CD4-positive, alpha-beta T cell treated with Interleukin-12 subunit alpha and Interleukin-12 subunit beta, for 1 hour (primary cell): ENCODE data around the gene ZNF2.

Experiments
- DNase-seq: peaks from one replicate; pipeline ENCODE4 v3.0.0-alpha.2; 2020

Gene ZNF2

DNA sequence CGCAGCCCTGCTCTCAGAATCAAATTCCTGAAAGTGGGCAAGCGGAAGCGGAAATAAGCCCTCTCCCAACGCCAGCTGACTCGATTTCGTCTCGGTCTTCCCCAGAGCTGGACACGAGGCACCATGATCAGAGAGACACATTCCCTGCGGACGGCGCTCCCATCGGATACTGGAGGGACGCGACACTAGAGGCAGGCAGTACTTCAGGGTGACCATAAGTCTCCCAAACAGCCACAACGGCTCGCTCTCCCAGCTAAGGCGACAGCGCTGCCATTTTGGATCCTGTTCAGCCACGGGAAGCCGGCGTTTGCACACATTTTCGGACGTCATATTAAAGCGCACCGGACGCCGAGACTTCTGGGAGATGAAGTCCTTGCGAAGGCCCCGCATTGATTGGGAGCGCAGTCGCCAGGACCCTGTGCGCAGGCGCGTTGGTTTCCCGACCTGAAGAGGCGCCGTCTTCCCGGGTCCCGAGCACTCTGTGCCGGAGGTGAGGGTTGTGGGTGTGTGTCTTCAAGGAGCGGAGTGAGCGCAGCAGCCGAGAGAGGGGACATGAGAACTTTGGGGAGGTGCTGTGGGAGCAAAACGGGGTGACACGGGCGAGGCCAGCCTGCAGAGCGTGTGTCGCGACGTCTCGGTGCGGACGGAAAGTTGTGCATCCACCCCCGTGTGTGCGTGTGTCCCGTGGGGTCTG lies at the start of gene ZNF2:
TSS of gene ZNF2 (plus strand) at position 439 of the 694 bp plus-strand sequence. CDS start 10,418 bp downstream, outside the sequence.
- peak; percentile 96 for DNase-seq

DNA sequence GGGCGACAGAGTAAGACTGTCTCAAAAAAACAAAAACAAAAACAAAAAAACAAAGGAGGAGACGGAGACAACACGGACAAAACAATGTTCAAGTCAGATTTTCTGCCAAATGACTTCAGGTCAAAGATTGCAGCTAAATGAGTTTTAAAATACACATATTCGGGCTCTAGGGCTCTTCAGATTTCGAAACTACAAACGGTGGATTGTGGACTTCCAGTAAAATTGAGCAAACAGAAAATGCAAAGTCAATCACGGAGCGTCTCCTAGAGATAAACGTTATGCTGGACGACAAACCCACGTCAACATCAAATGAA lies 44.6 kb upstream of the ZNF2 start:
- DNase-seq, result no peak

DNA sequence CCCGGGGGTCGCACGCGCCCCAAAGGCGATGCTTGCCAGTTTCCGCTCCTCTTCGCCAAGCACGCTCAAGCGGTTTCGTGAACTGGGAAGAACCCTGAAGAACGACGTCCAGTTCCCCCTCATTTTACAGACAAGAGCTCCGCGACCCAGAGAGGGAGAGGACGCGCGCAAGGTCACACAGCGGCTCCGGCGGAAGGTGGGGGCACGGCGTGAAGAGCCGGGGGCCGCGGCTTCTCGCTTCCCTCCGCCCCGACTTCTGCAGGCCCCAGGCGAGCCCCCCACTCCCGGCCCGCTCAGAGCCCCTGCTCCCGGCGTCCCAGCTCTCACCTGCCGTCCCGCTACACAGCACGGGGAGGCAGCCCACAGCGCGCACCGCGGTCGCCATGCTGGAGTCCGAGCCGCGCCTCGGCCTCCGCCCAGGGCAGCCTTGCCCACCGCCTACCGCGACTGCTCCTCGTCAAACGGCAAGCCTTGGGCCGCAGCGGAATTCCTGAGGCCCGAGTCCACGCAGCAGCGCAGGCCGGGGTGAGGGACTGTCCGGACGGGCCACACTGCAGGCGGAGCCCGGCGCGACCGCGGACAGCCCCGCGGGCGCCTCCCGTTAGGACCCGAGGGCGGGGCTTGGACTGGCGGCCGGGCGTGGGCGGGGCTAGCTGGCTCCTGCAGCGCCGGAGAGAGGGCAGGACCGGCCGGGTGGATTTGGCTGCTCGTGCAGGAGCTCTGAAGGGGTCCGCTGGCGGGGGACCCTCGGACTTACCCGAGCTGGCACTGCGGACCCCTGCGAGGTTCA lies 44.0 kb upstream of the ZNF2 start, which contains the start of gene MRPS5:
TSS of gene MRPS5 (minus strand) at position 402 of the 790 bp plus-strand sequence. CDS start at position 385, 17 bp downstream.
- DNase-seq, result peak; percentile 84

DNA sequence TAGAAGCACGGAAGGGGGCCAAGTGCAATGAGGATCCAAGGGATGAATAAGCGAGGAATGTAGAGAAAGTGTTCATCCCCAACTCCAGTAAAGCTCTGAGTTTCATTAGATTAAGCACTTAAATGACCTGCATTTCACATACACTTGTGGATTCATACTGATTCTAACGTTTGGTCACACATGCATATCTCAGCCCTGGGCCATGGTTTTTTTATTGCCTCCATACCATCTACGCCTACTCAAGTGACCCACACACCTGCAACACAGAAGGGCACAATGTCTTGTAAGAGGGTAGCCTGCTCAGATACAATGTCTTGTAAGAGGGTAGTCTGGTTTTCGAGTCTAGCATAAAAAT lies 43.4 kb upstream of the ZNF2 start:
- DNase-seq, result no peak

DNA sequence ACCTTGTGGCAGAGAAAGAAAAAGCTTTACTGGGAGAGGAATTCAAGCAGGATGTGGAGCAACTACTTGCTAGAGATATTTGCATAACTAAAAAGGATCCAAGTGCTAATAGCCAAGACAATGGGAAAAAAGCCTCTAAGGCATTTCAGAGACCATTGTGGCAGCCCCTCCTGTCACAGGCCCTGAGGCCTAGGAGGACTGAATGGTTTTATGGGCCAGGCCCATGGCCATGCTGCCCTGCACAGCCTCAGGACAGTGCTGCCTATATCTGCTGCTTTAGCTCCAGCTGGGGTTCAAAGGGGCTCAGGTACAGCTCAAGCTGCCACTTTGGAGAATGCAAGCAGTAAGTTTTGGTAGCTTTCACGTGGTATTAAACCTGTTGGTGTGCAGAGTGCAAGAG lies 26.9 kb upstream of the ZNF2 start:
- no peak for DNase-seq

DNA sequence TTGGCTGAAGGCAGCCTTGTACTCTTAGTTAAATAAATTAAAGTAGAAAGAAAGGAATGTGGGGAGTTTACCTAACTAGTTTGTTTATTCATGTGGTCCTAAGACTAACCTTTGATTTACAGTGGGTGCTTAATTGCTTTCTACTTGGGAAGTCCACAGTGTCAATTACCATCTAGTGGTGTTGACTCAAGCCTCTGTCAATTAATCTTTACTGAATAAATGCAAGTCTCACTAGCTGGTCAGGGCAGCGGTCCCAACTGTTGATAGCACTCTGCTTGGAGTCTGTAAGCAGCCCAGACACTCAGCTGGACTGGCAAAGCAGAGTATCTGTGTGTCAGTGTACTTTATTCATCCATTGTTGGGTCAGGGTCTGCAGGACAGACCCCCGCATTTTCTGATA lies 21.8 kb upstream of the ZNF2 start:
- no peak for DNase-seq

DNA sequence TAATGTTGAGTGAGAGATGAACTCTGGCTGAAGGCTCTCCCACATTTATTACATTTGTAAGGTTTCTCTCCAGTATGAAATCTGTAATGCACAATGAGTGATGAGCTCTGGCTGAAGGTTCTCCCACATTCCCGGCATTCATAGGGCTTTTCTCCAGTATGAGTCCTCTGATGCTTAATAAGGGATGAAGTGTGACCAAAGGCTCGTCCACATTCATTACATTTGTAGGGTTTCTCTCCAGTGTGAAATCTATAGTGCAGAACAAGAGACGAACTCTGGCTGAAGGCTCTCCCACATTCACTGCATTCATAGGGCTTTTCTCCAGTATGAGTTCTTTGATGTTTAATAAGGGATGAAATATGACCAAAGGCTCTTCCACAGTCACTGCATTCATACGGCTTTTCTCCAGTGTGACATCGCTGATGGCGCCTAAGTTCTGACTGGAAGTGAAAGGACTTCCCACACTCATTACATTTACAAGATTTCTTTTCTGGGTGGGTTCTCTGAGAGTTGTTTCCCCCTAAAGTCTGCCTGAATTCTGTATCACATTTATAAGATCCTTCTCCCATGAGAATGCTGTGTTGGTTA lies 16.1 kb upstream of the ZNF2 start:
- DNase-seq, result no peak

DNA sequence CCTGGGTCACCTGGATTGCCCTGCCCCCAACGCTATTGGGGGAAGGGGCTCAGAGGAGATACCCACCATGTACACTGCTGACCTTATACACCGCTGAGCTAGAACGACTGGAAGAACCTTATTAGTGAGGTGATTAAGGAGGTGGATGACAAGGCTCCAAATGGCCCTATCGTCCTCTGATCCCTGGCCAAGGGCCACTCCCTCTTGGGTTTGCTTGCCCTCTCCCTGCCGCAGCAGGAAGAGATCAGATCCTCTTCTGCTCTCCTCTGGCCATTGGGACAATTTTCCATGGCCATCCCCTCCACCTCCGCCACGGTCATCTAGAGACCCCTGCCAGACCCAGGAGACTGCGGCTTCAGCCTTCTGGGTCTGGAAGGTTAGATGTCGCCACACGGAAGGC lies 7.2 kb upstream of the ZNF2 start:
- no peak for DNase-seq

DNA sequence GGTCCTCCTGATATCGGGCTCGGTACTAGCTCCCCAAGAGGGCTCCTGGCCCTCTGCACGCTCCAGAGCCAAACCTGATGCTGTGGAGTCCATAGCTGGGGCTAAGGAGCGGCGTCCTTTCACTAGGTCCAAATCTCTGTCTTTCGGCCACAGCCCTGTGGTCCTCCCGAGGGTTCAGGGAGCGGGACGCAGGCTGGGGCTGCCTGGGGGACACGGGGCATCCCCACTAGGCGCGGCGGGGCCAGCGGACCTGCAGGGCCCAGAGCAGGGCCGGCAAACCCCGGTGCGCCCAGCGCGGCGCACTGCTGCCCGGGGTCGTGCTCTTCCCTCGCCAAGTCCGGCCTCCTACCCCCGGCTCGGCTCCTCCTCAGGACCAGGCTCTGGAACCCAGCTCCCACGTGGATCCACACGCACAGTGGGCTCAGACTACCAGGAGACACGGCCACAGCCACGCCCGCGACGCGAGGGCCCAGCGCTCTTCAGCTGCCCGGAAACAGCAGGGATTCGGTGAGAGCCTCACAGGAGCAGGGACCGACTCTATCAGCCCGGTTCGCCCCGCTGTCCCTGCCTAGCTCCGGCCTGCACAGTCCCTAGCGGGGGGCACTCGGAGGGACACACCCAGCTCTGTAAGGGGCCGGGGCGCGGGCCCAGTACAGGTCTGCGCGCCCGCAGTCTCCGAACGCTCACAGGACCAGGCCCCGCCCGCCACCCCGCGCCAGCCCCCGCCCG lies 6.6 kb upstream of the ZNF2 start:
- no peak for DNase-seq

DNA sequence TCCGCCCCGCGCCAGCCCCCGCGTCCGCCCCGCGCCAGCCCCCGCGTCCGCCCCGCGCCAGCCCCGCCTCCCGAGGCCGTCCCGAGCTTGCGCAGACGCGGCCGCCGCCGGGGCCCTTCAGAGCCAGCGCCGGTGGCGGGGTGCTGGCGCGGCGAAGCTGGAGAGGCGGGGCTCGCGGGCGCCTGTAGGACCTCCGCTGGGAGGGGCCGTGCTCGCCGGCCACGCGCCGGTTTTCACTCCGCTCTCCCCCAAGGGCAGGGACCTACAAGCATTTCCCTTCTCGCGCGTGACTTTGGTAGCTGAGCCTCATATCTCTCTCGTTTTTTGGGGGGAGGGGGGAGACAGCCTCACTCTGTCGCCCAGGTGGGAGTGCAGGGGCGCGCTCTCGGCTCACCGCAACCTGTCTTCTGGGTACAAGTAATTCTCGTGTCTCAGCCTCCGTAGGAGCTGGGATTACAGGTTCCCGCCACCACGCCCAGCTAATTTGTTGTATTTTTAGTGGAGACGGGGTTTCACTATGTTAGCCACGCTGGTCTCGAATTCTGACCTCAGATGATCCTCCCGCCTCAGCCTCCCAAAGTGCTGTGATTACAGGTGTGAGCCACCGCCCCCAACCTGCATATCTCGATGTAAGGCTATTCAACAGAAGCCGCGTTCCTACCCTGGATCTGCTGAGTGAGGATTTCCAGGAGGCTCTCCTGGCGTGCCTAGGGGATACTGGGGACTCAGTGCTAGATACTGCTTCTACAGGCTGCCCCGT lies 5.7 kb upstream of the ZNF2 start, which contains the start of gene ZNF514:
TSS of gene ZNF514 (minus strand) at position 159 of the 760 bp plus-strand sequence. CDS start 6,595 bp downstream, outside the sequence.
- DNase-seq, result peak; percentile 84

DNA sequence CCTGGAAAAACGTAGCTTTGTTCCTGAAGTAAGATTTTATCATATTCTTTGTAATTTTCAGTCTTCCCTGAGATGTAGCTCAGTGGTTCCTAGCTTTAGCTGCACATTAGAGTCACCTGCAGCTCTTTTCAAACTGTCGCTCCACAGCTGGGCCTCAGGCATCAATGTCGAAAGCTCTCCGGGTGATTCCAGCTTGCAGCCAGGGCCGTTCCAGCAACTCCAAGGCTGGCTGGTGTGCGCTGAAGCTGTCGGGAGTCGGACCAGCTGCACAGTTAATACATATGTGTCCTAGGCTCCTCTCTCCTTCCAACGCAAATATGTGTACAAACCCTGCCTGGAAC lies 609 bp upstream of the ZNF2 start:
- no peak for DNase-seq

DNA sequence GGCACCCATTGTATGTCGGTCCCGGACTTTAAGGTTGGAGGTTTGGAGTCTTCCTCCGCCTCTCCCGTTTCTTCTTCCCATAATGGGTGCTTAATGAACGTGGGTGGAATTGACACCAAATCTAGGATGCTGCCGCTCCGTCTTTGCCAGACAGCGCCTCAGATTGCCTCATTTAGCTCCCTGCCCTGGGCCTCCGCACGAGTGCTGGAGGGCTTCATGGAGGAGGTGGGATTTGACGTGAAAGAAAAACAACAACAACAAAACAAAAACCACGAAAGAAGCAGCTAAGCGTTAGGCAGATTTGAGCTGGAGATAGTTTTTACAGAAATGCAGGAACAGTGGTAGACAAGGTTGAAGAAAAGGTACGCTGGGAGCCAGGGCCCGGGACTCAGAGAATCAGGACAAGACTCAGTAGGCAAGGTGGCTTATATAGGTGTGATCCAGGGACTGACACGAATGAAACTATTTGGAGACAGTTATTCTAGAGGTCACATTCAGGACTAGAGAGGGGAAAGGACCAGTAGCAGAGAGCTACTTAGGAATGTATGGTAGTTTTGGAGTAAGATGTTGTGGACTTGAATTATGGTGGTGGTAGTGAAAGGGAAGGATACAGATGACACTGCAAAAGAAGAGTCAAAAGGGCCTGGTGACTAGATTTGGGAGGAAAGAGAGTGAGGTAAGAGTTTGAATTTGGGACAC lies 605 bp downstream of the ZNF2 start:
- no peak for DNase-seq

DNA sequence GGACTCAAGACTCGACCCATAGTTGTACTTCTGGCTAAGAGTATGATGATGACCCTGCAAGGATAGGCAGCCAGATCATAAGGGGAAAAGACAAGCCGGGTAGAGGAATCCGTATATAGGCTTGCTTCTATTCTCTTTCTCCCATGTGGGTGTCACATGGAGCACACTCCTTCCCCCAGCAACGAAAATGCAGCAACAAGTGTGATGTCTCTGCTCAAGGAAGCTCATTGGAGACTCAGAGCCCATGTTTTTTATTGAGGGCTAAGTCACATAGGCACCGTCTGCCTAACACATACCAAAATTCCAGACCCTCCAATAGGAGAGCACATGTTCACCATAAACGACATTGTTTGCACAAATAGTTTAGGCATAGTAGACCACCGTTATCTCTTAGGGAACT lies 6.3 kb downstream of the ZNF2 start:
- DNase-seq, result no peak

DNA sequence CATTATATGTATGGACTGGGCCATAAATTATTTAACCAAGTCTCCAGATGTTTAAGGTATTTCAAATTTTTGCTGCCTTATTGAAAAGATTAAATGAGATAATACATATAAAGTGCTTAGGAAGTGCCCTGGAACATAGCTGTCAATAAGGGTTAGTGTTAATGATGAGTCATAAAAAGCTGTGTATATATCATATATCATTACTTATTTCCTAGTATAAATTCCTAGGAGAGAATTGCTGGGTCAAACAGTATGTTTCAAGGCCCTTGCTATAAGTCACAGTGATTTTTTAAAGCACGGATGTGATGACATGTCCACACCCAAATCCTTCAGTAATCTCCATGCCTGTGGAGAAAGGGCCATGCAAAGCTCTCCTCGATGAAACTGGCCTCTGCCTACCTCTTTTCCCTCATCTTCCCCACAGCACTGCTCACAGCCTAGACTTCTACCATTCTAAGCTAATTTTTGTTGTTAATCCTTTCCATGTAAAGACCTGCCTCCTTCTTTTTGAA lies 8.5 kb downstream of the ZNF2 start:
- no peak for DNase-seq

DNA sequence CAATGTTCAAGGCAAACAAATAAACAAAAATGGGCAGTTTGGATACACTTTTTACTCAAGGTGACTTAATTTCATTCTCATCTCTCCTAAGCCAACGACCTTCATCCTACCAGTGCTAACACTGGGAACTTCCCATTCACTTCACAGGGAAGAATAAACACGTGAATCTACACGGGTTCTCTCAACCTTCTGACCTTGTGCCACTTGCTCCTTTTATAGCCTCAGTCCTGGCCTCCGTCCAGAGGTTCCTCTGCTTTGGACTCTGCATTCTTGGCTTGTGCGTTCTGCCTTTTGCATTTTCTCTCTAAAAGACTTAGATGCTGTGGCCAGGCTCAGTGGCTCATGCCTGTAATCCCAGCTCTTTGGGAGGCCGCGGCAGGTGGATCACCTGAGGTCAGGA lies 13.8 kb downstream of the ZNF2 start:
- no peak for DNase-seq

DNA sequence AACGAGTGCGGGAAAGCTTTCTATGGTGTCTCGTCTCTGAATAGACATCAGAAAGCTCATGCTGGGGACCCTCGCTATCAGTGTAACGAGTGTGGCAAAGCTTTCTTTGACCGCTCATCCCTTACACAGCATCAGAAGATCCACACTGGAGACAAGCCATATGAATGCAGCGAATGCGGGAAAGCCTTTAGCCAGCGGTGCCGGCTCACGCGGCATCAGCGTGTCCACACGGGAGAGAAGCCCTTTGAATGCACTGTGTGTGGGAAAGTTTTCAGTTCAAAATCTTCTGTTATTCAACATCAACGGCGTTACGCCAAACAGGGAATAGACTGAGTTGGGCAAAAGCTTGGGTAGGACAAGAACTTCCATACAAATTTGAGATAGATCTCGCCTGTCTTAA lies 16.2 kb downstream of the ZNF2 start:
- no peak for DNase-seq

DNA sequence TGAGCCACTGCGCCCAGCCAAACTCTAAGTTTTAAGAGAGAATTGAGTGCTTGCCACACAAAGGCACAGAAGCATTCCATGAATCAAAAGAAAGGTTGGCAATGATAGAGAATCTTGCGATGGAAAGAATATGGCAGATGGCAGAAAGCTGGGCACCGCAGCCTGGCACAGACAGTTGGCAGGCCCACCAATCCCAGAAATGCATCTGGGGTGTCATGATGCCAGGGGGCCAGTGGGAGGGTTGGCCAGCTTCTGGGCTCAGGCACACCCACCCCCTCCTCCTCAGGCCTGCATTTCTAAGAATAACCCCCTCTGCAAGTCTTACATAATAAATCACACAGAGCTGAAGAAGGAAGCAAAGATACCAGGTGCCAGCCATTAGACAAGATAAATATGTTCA lies 19.6 kb downstream of the ZNF2 start:
- no peak for DNase-seq

DNA sequence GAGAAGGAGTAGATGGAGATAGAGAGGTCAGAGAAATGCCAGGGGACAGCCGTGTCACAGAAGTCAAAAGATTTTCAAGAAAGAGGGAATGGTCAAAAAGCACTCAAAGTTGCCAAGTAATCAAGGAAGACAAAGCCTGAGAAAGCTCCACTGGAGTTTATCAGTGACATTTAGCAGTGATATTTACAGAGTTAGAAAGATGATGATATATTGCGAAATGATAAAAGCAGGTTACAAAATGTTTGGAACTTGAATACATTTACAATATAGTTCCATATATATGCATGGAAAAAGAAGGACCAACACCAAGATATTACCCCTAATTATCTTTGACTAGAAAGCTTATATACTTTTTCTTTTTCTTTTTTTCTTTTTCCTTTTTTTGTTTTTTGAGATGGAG lies 20.4 kb downstream of the ZNF2 start:
- no peak for DNase-seq

DNA sequence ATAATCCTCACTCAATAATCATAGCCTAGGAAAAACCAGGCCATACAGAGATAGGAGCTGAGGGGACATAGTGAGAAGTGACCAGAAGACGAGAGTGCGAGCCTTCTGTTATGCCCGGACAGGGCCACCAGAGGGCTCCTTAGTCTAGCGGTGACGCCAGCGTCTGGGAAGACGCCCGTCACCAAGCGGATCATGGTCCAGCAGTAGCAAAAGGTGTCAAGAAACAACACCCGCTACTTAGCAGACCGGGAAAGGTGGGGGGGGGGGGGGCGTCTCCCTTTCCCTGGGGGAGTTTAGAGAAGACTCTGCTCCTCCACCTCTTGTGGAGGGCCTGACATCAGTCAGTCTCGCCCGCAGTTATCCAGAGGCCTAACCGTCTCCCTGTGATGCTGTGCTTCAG lies 27.3 kb downstream of the ZNF2 start:
- DNase-seq, result peak; percentile 39

DNA sequence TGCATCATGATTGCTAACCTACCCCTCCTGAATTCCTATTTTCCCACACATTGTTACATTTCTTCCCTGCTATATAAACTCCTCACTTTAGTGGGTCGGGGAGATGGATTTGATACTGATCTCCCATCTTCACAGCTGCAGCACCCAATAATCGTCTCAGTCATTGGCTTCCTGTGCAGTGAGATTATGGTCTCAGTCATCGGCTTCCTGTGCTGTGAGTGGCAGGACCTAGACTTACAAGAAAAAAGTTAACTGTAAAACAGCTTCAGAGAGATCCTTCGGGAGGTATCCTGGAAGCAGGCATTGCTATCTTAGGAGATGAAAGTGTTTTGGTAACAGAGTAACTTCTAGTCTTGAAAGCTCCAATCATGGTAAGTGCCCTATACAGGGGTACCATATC lies 38.3 kb downstream of the ZNF2 start:
- DNase-seq, result no peak

DNA sequence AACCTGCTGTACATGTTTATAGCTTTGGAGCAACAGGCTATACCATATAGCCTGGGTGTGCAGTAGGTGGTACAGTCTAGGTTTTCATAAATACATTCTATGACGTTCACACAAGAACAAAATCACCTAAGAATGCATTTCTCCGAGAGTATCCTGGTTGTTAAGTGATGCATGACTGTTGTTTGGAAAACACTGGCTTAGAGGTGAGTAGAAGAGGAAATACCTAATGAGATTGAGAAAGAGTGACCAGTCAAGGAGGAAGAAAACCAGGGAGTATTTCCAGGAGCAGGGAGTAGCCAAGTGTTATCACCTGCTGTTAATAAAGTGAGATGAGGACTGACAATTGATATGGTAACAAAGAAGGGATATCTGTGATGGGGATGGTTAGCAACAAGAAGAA lies 38.8 kb downstream of the ZNF2 start:
- DNase-seq, result no peak

DNA sequence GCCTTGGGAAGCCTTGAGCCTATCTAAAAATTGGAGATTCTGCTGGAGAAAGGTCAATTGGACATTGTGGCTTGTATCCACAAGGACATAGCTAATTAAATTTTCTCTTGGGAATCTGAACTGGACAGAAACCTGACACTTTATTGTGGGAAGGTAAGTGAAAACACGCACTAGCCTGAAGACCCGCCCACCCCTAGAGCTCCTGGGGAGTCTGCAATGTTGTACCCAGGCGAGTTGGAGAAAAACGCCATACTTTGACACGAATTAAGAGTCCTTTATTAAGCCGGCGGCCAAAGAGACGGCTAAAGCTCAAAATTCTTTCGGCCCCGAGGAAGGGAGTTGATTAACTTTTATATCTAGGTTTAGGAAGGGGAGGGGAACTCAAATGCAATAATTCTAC lies 40.5 kb downstream of the ZNF2 start:
- no peak for DNase-seq
